GM19328 (cell line): Measurements from ENCODE around the gene GFOD1.

Source experiments
- ATAC-seq: cut with Tn5 transposase; IDR thresholded peaks from one replicate; pipeline ENCODE4 v1.9.1; 2021; ENCODE audit warnings: mild to moderate bottlenecking, moderate library complexity; ENCODE audit not compliant: unreplicated experiment

Gene GFOD1

GRCh38 chr6:13487122-13488014 is at the start of gene GFOD1:
Gene GFOD1, minus strand, starts transcription at chr6:13487600. Its CDS starts 710 bp downstream, at chr6:13486890.
- ATAC-seq: peak; percentile 82

DNA sequence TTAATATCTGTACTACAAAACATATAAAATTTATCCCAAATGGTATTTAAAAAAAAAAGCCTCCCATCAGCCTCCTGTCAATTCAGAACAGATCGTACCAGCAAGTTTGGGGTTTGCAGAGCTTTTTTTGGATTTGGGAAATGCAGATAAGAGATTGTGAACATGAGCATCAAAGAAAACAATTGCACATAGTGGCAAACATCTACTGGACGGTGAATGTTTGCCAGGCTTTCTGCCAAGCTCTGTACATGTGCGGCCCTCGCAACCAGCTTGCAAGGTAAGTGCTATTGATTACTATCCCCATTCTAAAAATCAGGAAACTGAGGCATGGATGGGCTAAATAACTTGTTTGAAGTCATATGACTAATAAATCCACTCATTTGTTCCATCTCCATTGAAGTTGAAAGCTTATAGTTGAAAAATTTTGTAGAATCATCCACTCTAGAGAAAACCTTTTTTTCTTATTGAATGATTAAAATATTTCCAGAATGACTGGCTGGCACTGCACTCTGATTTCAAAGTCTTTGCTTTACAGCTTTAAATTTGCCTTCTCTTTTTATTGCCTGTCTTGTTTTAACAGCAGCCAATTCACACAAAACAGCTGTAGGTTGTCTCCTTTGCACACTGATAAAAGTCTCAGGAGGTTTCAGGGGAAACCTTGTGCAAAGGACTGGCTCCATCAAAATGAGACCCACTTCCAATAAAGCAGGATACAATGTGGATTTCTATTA is 49.6 kb upstream of the GFOD1 start:
- no peak for ATAC-seq

DNA sequence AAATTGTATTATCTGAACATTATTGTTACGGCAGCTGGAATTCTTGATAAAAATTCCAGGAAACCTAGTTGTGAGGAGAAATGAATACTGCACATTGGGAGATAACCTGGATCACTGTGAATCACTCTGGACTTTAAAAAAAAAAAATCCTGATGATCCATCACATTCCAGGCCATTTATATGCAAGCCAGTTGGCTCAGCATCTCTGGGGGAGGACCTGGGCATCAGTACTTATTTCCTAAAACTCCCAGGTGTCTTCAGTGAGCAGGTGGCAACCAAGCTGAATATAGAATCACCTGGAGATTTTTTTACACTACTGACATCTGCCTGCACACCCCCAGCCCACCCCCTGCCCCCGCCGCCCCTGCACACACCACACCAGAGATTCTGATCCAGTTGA is 47.9 kb upstream of the GFOD1 start:
- ATAC-seq: no peak

GRCh38 chr6:13534536-13534935 is 47.1 kb upstream of the GFOD1 start:
- no peak for ATAC-seq

- no peak for ATAC-seq
Measured at GRCh38 chr6:13531956-13532355, 44.6 kb upstream of the GFOD1 start.

- ATAC-seq: no peak
Measured at GRCh38 chr6:13528777-13529343, 41.5 kb upstream of the GFOD1 start.

- no peak for ATAC-seq
Measured at GRCh38 chr6:13528232-13528631, 40.8 kb upstream of the GFOD1 start.

GRCh38 chr6:13527671-13528056 is 40.3 kb upstream of the GFOD1 start:
- no peak for ATAC-seq

GRCh38 chr6:13526727-13527670 is 39.6 kb upstream of the GFOD1 start:
- ATAC-seq: peak; percentile 74

- no peak for ATAC-seq
Measured at GRCh38 chr6:13526357-13526726, 38.9 kb upstream of the GFOD1 start.

GRCh38 chr6:13524801-13525508 is 37.6 kb upstream of the GFOD1 start:
- ATAC-seq: no peak

GRCh38 chr6:13523826-13524622 is 36.6 kb upstream of the GFOD1 start:
- ATAC-seq: no peak

GRCh38 chr6:13522656-13523055 is 35.3 kb upstream of the GFOD1 start:
- no peak for ATAC-seq

GRCh38 chr6:13519839-13520238 is 32.4 kb upstream of the GFOD1 start:
- no peak for ATAC-seq

- no peak for ATAC-seq
Measured at GRCh38 chr6:13517116-13517515, 29.7 kb upstream of the GFOD1 start.

DNA sequence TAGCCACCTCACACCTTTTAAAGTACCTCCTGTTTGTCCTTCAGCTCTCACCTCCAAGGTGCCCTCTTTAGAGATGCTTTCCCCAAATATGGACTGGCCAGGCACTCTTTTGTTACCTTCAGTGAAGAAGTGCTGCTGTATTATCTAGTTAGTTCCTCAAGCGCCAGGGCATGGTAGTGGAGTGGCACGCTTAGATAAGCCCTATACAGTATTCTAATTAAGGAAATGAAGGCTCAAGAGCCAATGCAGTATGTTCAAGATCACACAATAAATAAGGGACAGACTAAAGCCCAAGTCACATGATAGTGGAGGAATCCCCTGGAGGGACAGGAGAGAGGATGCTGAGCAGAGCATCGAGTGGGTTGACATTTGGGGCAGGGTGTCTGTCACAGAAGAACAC is 28.5 kb upstream of the GFOD1 start:
- ATAC-seq: no peak

DNA sequence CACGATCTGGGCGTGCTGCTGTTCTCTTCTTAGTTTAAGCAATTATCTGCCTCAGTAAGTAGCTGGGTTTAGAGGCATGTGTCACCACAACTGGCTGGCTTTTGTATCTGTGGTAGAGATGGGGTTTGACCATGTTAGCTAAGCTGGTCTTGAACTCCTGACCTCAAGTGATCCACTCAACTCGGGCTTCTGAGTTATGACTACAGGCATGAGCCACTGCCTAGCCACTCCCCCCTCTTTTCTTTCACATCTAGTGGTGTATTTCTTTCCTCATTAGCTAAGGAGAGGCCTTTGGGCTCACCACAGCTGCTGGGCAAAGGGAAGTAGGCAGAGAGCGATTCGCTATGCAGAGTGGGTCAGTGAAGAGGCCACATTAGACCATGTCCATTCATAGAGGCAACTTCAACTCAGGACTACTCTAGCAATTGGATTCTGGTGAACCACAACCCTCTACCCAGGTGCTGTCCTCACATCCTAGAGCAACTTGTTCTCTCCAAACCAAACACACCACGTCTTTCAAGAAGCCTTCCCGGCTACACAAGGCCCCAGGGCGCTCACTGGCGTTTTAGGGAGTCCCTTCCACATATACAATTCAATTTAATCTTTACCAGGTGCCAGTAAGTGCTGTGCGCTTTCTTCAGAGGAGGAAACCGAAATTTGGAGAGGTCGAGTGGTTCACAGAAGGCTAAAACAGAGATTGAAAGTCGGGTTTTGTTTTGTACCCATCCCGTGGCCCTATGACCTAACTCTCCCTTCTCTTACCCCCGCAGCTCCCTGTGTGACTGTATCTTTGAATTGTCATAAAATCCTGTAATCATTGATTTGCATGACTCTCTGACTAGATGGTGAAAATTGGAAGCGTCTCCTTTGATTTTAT is 26.5 kb upstream of the GFOD1 start:
- ATAC-seq: no peak

GRCh38 chr6:13512900-13513299 is 25.5 kb upstream of the GFOD1 start:
- ATAC-seq: no peak
